Omental fat pad (tissue), 4 donors: ENCODE data around the gene SLC2A14. TPM values are rescaled to one million over a fixed set of nuclear protein-coding genes. Genes with fewer than 3 reads are reported as not detected.
"Not testable (repeated sequence)": the region's sequence is repeated elsewhere in the genome, so short reads cannot be mapped to it uniquely, and the experiment has no call there.

ENCODE experiments used
- ATAC-seq: fragments of 150-250 bp; one replicate; pipeline ENCODE4 v1.9.1; 2016; ENCODE audit warnings: mild to moderate bottlenecking, moderate library complexity; ENCODE audit not compliant: low FRiP score
- DNase-seq: peaks from one replicate; pipeline ENCODE4 v3.0.0-alpha.2; 2019; ENCODE audit warnings: low spot score
- total RNA-seq, 4 donors: library from RNA; depleted of rRNA; stranded (reverse); fragments of >200 nt; gene quantifications; one replicate each; pipeline ENCODE4 v1.1.0, GENCODE V29; 2016
- TF ChIP-seq, protein P1 (sequence below), 3 donors: fragments of 450-650 bp; IDR thresholded peaks; one replicate each; pipeline ENCODE4 v1.5.1; 2016 to 2017; ENCODE audit warnings: antibody characterized with exemption in 3 of 3, mild to moderate bottlenecking in 3 of 3, moderate library complexity in 2 of 3

Gene SLC2A14
- total RNA-seq, 4 donors from 2014 or later: not detected

DNA sequence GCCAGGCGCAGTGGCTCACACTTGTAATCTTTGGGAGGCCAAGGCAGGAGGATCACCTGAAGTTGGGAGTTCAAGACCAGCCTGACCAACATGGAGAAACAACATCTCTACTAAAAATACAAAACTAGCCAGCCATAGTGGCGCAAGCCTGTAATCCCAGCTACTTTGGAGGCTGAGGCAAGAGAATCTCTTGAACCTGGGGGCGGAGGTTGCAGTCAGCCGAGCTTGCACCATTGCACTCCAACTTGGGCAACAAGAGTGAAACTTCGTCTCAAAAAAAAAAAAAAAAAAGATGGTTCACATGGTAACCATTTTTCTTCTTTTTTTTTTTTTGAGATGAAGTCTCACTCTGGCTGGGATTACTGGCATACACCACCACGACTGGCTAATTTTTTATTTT lies 35.3 kb downstream of the SLC2A14 start:
- TF ChIP-seq, protein P1, sequence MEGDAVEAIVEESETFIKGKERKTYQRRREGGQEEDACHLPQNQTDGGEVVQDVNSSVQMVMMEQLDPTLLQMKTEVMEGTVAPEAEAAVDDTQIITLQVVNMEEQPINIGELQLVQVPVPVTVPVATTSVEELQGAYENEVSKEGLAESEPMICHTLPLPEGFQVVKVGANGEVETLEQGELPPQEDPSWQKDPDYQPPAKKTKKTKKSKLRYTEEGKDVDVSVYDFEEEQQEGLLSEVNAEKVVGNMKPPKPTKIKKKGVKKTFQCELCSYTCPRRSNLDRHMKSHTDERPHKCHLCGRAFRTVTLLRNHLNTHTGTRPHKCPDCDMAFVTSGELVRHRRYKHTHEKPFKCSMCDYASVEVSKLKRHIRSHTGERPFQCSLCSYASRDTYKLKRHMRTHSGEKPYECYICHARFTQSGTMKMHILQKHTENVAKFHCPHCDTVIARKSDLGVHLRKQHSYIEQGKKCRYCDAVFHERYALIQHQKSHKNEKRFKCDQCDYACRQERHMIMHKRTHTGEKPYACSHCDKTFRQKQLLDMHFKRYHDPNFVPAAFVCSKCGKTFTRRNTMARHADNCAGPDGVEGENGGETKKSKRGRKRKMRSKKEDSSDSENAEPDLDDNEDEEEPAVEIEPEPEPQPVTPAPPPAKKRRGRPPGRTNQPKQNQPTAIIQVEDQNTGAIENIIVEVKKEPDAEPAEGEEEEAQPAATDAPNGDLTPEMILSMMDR (IDR thresholded peaks at IDR 0.05): no peak
- no peak for ATAC-seq
- no peak for DNase-seq

DNA sequence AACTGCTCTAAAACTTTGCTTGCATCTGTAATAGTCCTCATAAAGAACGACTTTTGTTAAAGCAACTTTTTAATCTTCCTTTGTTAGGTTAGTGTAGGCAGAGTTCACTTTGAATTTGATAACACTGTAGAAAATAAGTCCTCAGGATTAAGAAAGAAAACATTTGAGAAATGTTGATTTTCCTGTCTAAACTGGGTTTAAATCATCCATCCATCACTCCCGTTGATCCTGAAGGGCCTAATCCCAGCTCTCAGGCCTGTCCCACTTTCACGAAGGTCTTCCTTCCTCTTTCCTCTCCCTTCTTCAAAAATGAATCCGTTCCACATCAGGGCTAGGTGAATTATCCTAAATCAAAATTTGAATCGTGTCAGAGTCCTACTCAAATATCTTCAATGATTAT lies 36.9 kb downstream of the SLC2A14 start:
- TF ChIP-seq, protein P1 (IDR thresholded peaks at IDR 0.05): no peak
- ATAC-seq (no peak), DNase-seq (no peak)

DNA sequence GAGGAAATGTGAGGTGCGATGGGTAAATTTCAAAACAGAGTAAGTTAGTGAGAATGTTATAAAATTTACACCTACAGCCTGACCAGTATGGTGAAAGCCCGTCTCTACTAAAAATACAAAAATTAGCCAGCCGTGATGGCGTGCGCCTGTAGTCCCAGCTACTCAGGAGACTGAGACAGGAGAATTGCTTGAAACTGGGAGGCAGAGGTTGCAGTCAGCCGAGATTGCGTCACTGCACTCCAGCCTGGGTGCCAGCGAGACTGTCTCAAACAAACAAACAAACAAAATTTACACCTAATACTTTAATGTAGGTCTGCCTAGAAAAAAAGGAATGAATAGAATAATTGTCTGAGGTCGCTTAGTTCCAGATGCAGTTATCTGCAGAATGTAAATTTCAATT lies 37.6 kb downstream of the SLC2A14 start:
- ATAC-seq (no peak), DNase-seq (no peak)
- TF ChIP-seq, protein P1 (IDR thresholded peaks at IDR 0.05): no peak

DNA sequence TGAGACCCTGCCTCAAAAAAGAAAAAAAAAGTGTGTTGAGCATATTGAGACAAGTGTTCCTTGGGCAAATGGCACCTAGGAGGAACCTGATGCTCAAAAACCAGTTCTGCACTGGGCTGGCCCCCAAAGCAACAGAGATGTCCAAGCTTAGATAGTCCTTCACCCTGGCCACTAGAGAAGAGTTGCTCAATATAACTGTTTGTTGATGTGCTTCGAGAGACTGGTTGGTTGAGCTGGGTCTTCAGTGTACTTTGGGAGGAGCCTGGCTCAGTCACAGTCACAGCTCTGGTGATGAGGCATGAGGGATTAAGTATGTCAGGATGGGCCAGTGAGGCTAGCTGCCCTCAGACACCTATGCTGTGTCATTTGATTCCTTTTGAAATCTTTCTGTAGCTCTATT lies 38.0 kb downstream of the SLC2A14 start:
- DNase-seq: no peak
- ATAC-seq: no peak
- TF ChIP-seq, protein P1 (IDR thresholded peaks at IDR 0.05): no peak

DNA sequence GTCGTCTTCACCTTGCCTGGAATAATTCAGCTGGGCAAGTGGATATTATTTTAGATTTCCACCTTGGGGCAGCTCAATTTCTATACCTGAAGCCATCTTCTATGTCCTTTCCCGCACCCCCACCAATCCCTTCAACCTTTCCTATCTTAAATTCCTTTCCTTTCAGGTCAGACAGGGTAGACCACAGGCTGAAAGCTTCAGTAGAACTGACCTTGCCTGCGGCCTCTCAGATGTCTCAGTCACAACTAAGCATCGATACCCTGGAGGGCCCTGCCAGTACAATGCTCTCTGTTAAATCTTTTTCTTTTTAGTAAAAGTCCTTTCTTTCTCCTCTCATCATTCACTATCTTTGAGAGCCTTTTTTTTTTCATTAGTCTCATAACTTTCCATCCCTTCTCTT lies 38.9 kb downstream of the SLC2A14 start:
- ATAC-seq (no peak), DNase-seq (no peak)

DNA sequence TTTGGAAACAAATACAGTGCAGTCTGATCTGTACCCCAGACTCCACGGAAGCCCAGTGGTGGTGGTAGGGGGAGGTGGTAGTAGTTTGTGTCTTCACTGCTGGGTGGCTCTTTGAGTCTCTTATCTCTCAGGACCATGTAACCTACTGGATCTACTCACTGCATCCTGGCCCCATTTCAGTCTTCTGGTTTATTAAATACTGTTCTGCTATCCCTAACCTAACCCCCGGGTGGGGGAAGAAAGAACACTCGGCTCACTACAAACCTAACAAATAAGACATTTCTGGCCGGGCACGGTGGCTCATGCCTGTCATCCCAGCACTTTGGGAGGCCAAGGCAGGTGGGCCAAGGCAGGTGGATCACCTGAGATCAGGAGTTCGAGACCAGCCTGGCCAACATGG lies 39.5 kb downstream of the SLC2A14 start:
- not testable (repeated sequence) for DNase-seq, ATAC-seq

More for the DNA sequence above, 38.9 kb downstream of the SLC2A14 start:
- TF ChIP-seq, protein P1 (IDR thresholded peaks at IDR 0.05): no peak

DNA sequence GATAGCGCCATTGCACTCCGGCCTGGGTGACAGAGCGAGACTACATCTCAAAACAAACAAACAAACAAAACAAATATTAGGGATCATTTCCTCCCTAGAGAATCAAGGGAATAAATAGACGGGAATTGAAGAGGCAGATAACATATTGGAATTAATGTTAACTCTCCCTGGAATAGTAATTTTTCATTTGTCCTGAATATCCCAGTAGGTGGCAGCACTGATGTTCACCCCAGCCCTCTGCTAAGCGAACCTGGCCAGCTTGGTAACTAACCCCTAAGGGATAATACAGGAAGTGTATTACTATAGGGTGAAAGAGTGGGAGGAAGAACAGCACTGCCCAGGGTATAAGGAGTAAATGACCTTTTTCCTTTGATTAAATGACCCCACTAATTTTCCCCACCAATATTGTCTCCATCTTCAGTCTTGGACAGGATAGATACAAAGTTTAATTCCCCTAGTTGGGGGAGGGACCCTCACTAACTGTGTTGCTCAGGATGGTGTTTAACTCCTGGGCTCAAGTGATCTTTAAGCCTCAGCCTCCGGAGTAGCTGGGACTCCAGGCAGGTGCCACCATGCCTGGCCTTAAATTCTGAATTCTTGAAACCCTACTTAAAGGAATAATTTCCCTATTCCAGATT lies 40.5 kb downstream of the SLC2A14 start:
- ATAC-seq (no peak), DNase-seq (no peak)
- TF ChIP-seq, protein P1 (IDR thresholded peaks at IDR 0.05): no peak

DNA sequence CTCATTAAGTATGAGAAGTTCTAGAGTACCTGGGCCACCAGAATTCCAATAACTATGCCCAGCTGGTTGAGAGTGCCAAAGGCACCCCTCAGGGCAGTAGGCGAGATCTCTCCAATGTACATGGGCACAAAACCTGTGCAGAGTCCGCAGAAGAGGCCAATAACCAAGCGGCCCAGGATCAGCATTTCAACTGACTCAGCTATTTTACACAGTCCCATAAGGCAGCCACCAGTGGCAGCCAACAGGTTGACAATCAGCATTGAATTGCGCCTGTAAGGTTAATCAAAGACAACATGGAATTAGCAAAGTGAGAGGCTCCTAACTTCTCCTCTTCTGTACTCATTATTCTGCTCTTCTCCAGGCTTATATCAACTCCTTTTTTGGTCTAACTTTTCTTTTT lies 43.0 kb downstream of the SLC2A14 start:
- DNase-seq, ATAC-seq: not testable (repeated sequence)

DNA sequence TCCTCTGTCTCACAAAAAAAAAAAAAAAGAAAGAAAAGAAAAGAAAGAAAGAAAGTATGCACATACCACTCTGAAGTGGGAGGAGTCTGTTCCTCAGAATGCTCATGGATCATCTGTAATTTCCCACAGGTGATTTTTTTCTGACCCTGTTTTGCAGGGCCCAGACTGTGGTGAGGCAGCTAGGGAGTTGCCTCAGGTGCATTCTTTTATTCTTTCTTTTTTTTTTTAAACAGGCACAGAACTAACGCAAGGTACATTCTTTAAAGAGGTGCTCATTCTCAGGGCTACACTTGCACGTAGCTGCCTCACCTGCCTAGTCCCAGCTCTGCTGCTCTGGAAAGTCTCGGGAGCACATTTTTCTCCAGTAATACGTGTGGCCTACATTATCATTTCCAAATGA lies 47.0 kb downstream of the SLC2A14 start:
- ATAC-seq, DNase-seq: not testable (repeated sequence)
